Stimulated activated CD8-positive, alpha-beta memory T cell treated with anti-CD3 and anti-CD28 coated beads, Interleukin-15, amount 100 ng/mL, for 48 hours (primary cell): ENCODE measurements around the gene NTRK3.

Experiments used
- DNase-seq, 2 donors: peaks; one replicate each; pipeline ENCODE4 v3.0.0-alpha.2; 2020; ENCODE audit warnings: low read depth in 2 of 2

The NTRK3 gene

GRCh38 chr15:88257311-88258092, 963 bp upstream of the NTRK3 start:
- peak in 1 of 2 donors; percentile 14 for DNase-seq

- DNase-seq = no peak
Measured at GRCh38 chr15:88255484-88256278, 858 bp downstream of the NTRK3 start.

GRCh38 chr15:88255087-88255483, 1.5 kb downstream of the NTRK3 start:
- DNase-seq = no peak

- no peak for DNase-seq
Measured at GRCh38 chr15:88252441-88252840, 4.1 kb downstream of the NTRK3 start.

- no peak for DNase-seq
Measured at GRCh38 chr15:88250826-88251225, 5.7 kb downstream of the NTRK3 start.

- no peak for DNase-seq
Measured at GRCh38 chr15:88249220-88249619, 7.3 kb downstream of the NTRK3 start.

GRCh38 chr15:88247914-88248313, 8.6 kb downstream of the NTRK3 start:
- no peak for DNase-seq

GRCh38 chr15:88246666-88247446, 9.7 kb downstream of the NTRK3 start:
- DNase-seq = peak; percentile 45 to 50

- no peak for DNase-seq
Measured at GRCh38 chr15:88246081-88246480, 10.5 kb downstream of the NTRK3 start.

GRCh38 chr15:88243895-88244787, 12.4 kb downstream of the NTRK3 start:
- DNase-seq = no peak

GRCh38 chr15:88242586-88243555, 13.7 kb downstream of the NTRK3 start:
- DNase-seq = no peak

GRCh38 chr15:88241461-88241860, 15.1 kb downstream of the NTRK3 start:
- no peak for DNase-seq

GRCh38 chr15:88241060-88241459, 15.5 kb downstream of the NTRK3 start:
- DNase-seq = no peak

GRCh38 chr15:88239594-88239993, 16.9 kb downstream of the NTRK3 start:
- no peak for DNase-seq

GRCh38 chr15:88238618-88239430, 17.7 kb downstream of the NTRK3 start:
- DNase-seq = no peak

- no peak for DNase-seq
Measured at GRCh38 chr15:88234711-88235110, 21.8 kb downstream of the NTRK3 start.

- DNase-seq = no peak
Measured at GRCh38 chr15:88233921-88234320, 22.6 kb downstream of the NTRK3 start.

GRCh38 chr15:88232771-88233201, 23.8 kb downstream of the NTRK3 start:
- no peak for DNase-seq
